Suprapubic skin (tissue), 4 donors: ENCODE measurements around the gene FLNA. TPM values are rescaled to one million over a fixed set of nuclear protein-coding genes. Genes with fewer than 3 reads are reported as not detected.

Experiments
- DNase-seq, 2 donors: peaks; one replicate each; pipeline ENCODE4 v3.0.0-alpha.2; 2019; ENCODE audit warnings: low spot score in 2 of 2
- H3K27ac ChIP-seq: fragments of 200-600 bp; sonication (generic); one replicate; pipeline ENCODE4 v1.5.1; 2019
- H3K27me3 ChIP-seq: fragments of 200-600 bp; sonication (generic); one replicate; pipeline ENCODE4 v1.5.1; 2019
- H3K36me3 ChIP-seq: fragments of 200-600 bp; sonication (generic); one replicate; pipeline ENCODE4 v1.5.1; 2019
- H3K4me1 ChIP-seq: fragments of 200-600 bp; sonication (generic); one replicate; pipeline ENCODE4 v1.5.1; 2019
- H3K4me3 ChIP-seq: fragments of 200-600 bp; sonication (generic); one replicate; pipeline ENCODE4 v1.5.1; 2019; ENCODE audit warnings: mild to moderate bottlenecking
- H3K9me3 ChIP-seq: fragments of 200-600 bp; sonication (generic); one replicate; pipeline ENCODE4 v1.5.1; 2019
- CTCF ChIP-seq, 2 donors: fragments of 200-600 bp in 1 of 2; fragments of 450-650 bp in 1 of 2; sonication (generic) in 1 of 2; IDR thresholded peaks; one replicate each; pipeline ENCODE4 v1.5.1; 2016 to 2019; ENCODE audit warnings: antibody characterized with exemption in 2 of 2, mild to moderate bottlenecking in 1 of 2, moderate library complexity in 1 of 2
- EP300 ChIP-seq: sonication (generic); formaldehyde crosslinking; IDR thresholded peaks from one replicate; pipeline ENCODE4 v1.6.1; 2017; ENCODE audit warnings: antibody characterized with exemption
- POLR2A ChIP-seq, 2 donors: fragments of 450-650 bp; IDR thresholded peaks; one replicate each; pipeline ENCODE4 v1.6.1; 2017; ENCODE audit warnings: antibody characterized with exemption in 2 of 2, mild to moderate bottlenecking in 2 of 2, moderate library complexity in 2 of 2
- POLR2AphosphoS5 ChIP-seq, 3 donors: sonication (generic); formaldehyde crosslinking; IDR thresholded peaks; one replicate each; pipeline ENCODE4 v1.6.1; 2017; ENCODE audit warnings: antibody characterized with exemption in 3 of 3
- WGBS: methylation state at CpG from one replicate; pipeline ENCODE4 v1.1.5; 2018; 5-methylcytosine and 5-hydroxymethylcytosine counted together
- total RNA-seq, 4 donors: library from RNA; depleted of rRNA; stranded (reverse); fragments of >200 nt; gene quantifications; one replicate each; pipeline ENCODE4 v1.1.0, GENCODE V29; 2016

Gene FLNA
- total RNA-seq, 4 donors from 2014 or later = 374 to 402 (median 386) TPM

DNA sequence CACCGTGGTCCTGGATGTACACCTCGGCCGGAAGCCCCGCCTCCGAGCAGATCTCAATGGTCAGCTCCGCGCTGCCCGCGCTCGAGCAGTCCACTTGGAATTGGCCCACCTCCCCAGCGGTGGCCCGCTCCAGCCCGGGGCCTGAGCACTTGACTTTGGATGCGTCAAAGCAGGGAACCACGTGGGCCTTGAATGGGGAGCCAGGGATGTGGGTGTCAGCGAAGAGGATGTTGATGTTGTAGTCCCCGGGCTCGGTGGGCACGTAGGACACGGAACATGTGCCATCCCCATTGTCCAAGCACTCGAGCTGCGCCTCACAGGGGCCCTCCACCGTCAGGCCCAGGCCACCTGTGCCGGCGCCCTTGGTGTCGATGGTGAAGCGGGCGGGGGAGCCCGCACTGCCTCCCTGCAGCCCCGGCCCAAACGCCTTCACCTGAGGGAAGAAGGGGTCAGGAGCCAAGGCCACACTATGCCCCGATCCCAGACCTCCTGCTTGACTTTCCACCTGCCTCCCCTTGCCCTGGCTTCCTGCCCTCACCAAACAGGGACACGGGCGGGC lies 14.2 kb downstream of the FLNA start:
- Histone ChIP-seq H3K4me1 (no peaks in the 10 kb centered on the region), H3K36me3 (peaks cover 93% of the 10 kb centered on the region), H3K4me3 (no peak overlapping the region), H3K27me3 (no peaks in the 10 kb centered on the region), H3K27ac (no peak overlapping the region), H3K9me3 (no peaks in the 10 kb centered on the region)
- 93% methylated on average over 24 of the region's 34 CpGs for WGBS
- TF ChIP-seq POLR2A (IDR thresholded peaks at IDR 0.05) (no peak), CTCF (IDR thresholded peaks at IDR 0.05) (no peak)
- DNase-seq = no peak

- Histone ChIP-seq H3K4me3 (no peak overlapping the region), H3K36me3 (peaks cover 93% of the 10 kb centered on the region), H3K4me1 (no peaks in the 10 kb centered on the region), H3K27ac (no peak overlapping the region), H3K27me3 (no peaks in the 10 kb centered on the region), H3K9me3 (no peaks in the 10 kb centered on the region)
- TF ChIP-seq POLR2A (IDR thresholded peaks at IDR 0.05) = no peak
- TF ChIP-seq EP300 = no peak
- TF ChIP-seq CTCF (IDR thresholded peaks at IDR 0.05) = no peak
- TF ChIP-seq POLR2AphosphoS5 (IDR thresholded peaks at IDR 0.05) = no peak
- no peak for DNase-seq
- WGBS = 96% methylated on average over 22 of the region's 41 CpGs
These were observed 14.9 kb downstream of the FLNA start for GRCh38 chrX:154359362-154360154.

- no peak overlapping the region for H3K4me3 ChIP-seq
- H3K36me3 ChIP-seq = peaks cover 93% of the 10 kb centered on the region
- H3K9me3 ChIP-seq = no peaks in the 10 kb centered on the region
- no peaks in the 10 kb centered on the region for H3K4me1 ChIP-seq
- WGBS = 95% methylated on average over 5 of the region's 6 CpGs
- TF ChIP-seq POLR2A (IDR thresholded peaks at IDR 0.05) (no peak), CTCF (IDR thresholded peaks at IDR 0.05) (no peak), EP300 (no peak), POLR2AphosphoS5 (IDR thresholded peaks at IDR 0.05) (no peak)
- no peak for DNase-seq
- no peak overlapping the region for H3K27ac ChIP-seq
- H3K27me3 ChIP-seq = no peaks in the 10 kb centered on the region
These were observed 15.6 kb downstream of the FLNA start for GRCh38 chrX:154358829-154359228.

GRCh38 chrX:154358011-154358410 lies 16.4 kb downstream of the FLNA start:
- Histone ChIP-seq H3K36me3 (peaks cover 96% of the 10 kb centered on the region), H3K4me3 (no peak overlapping the region), H3K9me3 (no peaks in the 10 kb centered on the region), H3K4me1 (no peaks in the 10 kb centered on the region), H3K27ac (no peak overlapping the region), H3K27me3 (no peaks in the 10 kb centered on the region)
- TF ChIP-seq CTCF (IDR thresholded peaks at IDR 0.05) = no peak
- no peak for TF ChIP-seq EP300
- no peak for TF ChIP-seq POLR2AphosphoS5 (IDR thresholded peaks at IDR 0.05)
- TF ChIP-seq POLR2A (IDR thresholded peaks at IDR 0.05) = no peak
- 94% methylated on average over 6 of the region's 11 CpGs for whole genome bisulfite sequencing
- DNase-seq = no peak

GRCh38 chrX:154357205-154357604 lies 17.2 kb downstream of the FLNA start:
- TF ChIP-seq EP300 (no peak), POLR2A (IDR thresholded peaks at IDR 0.05) (no peak), CTCF (IDR thresholded peaks at IDR 0.05) (no peak), POLR2AphosphoS5 (IDR thresholded peaks at IDR 0.05) (no peak)
- Histone ChIP-seq H3K27ac (no peak overlapping the region), H3K4me3 (no peak overlapping the region), H3K27me3 (no peaks in the 10 kb centered on the region), H3K9me3 (no peaks in the 10 kb centered on the region), H3K36me3 (peaks cover 96% of the 10 kb centered on the region), H3K4me1 (no peaks in the 10 kb centered on the region)
- DNase-seq = no peak
- WGBS = 91% methylated on average over 7 of the region's 27 CpGs
